HCT116 (cell line): ENCODE results near the gene WNK3. TPM values are rescaled to one million over a fixed set of nuclear protein-coding genes. Genes with fewer than 3 reads are reported as not detected.

Experiments
- ATAC-seq: fragments of 200-7000 bp; cut with Tn5 transposase; 2 replicates; pipeline ENCODE4 v1.9.1; 2020; ENCODE audit warnings: mild to moderate bottlenecking, moderate library complexity
- BruUV-seq: library from RNA; stranded (reverse); fragments of 400-500 nt; replicated peaks from 2 replicates; lab custom pipeline; 2021; lab: Mats Ljungman, UMichigan
- CTCF ChIA-PET: fragments of 300-600 bp; sonication (Branson Sonifier 250); formaldehyde crosslinking; loops from one replicate; lab custom pipeline; 2021; ENCODE audit warnings: antibody characterized with exemption; lab: Charles Lee
- POLR2A ChIA-PET: fragments of 300-600, 350-600 bp; sonication (Branson Sonifier 250); formaldehyde crosslinking; loops from one replicate; lab custom pipeline; 2021; ENCODE audit warnings: antibody characterized with exemption; lab: Charles Lee
- RAD21 ChIA-PET, 2 experiments: fragments of 300-600 bp; sonication (Branson Sonifier 250); formaldehyde crosslinking; loops; one replicate each; lab custom pipeline; 2023; ENCODE audit warnings: low total read pairs in 2 of 2; ENCODE audit not compliant: uncharacterized antibody in 2 of 2, unreplicated experiment in 2 of 2, low non-redundant PET in 1 of 2; lab: Charles Lee
- DNase-seq: peaks from one replicate; pipeline ENCODE4 v3.0.0-alpha.2; 2010; ENCODE audit warnings: low read depth, low spot score
- H2AFZ ChIP-seq: fragments of 200-600 bp; shearing (Covaris generic), sonication (generic); 2 replicates; pipeline ENCODE4 v1.6.1; 2017; ENCODE audit warnings: low read depth, mixed run types, mixed read lengths, antibody characterized with exemption, low read length; ENCODE audit not compliant: poor library complexity, severe bottlenecking
- H3K27ac ChIP-seq: 2 replicates; pipeline ENCODE4 v1.5.1; 2012; ENCODE audit warnings: low read depth, low read length
- H3K27me3 ChIP-seq: fragments of 200-600 bp; sonication (generic); 2 replicates; pipeline ENCODE4 v1.6.1; 2016; ENCODE audit warnings: mixed run types, low read length, mixed read lengths; ENCODE audit not compliant: insufficient read depth
- H3K36me3 ChIP-seq, 2 experiments: fragments of 200-500 bp in 1 of 2; fragments of 200-600 bp in 1 of 2; sonication (Bioruptor generic) in 1 of 2; sonication (generic) in 1 of 2; 2 replicates each; pipeline versions ENCODE4 v1.5.1 to v1.6.1; 2014 to 2016; ENCODE audit warnings: low read length in 2 of 2, inconsistent platforms in 1 of 2, mixed read lengths in 1 of 2, mixed run types in 1 of 2; ENCODE audit not compliant: insufficient read depth in 2 of 2, control insufficient read depth in 1 of 2
- H3K4me1 ChIP-seq, 2 experiments: fragments of 200-600 bp in 1 of 2; sonication (generic) in 1 of 2; 2 replicates each; pipeline versions ENCODE4 v1.5.1 to v1.6.1; 2012 to 2017; ENCODE audit warnings: low read length in 2 of 2, inconsistent platforms in 1 of 2, mild to moderate bottlenecking in 1 of 2, mixed read lengths in 1 of 2, mixed run types in 1 of 2, moderate library complexity in 1 of 2; ENCODE audit not compliant: insufficient read depth in 2 of 2, control insufficient read depth in 1 of 2
- H3K4me2 ChIP-seq: fragments of 200-600 bp; sonication (generic); 2 replicates; pipeline ENCODE4 v1.6.1; 2017; ENCODE audit warnings: mixed run types, low read length, mixed read lengths
- H3K4me3 ChIP-seq, 2 experiments: fragments of 200-600 bp in 1 of 2; sonication (generic) in 1 of 2; replicated peaks in 1 of 2; 2 replicates each; pipeline ENCODE4 v1.5.1; 2011 to 2016; ENCODE audit warnings: low read length in 2 of 2, control low read depth in 1 of 2, low read depth in 1 of 2, mild to moderate bottlenecking in 1 of 2, mixed read lengths in 1 of 2, mixed run types in 1 of 2
- H3K79me2 ChIP-seq: fragments of 200-600 bp; sonication (generic); 2 replicates; pipeline ENCODE4 v1.6.1; 2017; ENCODE audit warnings: mild to moderate bottlenecking, mixed run types, low read length, moderate library complexity, mixed read lengths; ENCODE audit not compliant: insufficient read depth
- H3K9ac ChIP-seq: fragments of 200-600 bp; sonication (generic); 2 replicates; pipeline ENCODE4 v1.6.1; 2016; ENCODE audit warnings: low read length, mixed read lengths
- H3K9me2 ChIP-seq: fragments of 200-600 bp; sonication (generic), shearing (Covaris generic); 2 replicates; pipeline ENCODE4 v1.6.1; 2017; ENCODE audit warnings: mixed run types, mild to moderate bottlenecking, moderate library complexity; ENCODE audit not compliant: insufficient read depth
- H3K9me3 ChIP-seq, 2 experiments: fragments of 200-500 bp in 1 of 2; fragments of 200-600 bp in 1 of 2; sonication (Bioruptor generic) in 1 of 2; sonication (generic) in 1 of 2; 2 replicates each; pipeline ENCODE4 v1.6.1; 2014 to 2017; ENCODE audit warnings: low read length in 2 of 2, mixed read lengths in 2 of 2, inconsistent platforms in 1 of 2, low read depth in 1 of 2, mild to moderate bottlenecking in 1 of 2, mixed run types in 1 of 2, moderate library complexity in 1 of 2; ENCODE audit not compliant: control insufficient read depth in 1 of 2, insufficient read depth in 1 of 2
- H4K20me1 ChIP-seq: fragments of 200-600 bp; sonication (generic), shearing (Covaris generic); 2 replicates; pipeline ENCODE4 v1.6.1; 2017; ENCODE audit warnings: mixed run types, mild to moderate bottlenecking, moderate library complexity; ENCODE audit not compliant: insufficient read depth
- EGR1 ChIP-seq: IDR thresholded peaks from 2 replicates; pipeline ENCODE4 v1.6.1; 2012; ENCODE audit warnings: low read depth
- EZH2 ChIP-seq: fragments of 200-600 bp; sonication (generic); IDR thresholded peaks from 2 replicates; pipeline ENCODE4 v1.6.1; 2017; ENCODE audit warnings: antibody characterized with exemption, mixed run types
- JUND ChIP-seq: IDR thresholded peaks from 2 replicates; pipeline ENCODE4 v1.6.1; 2012
- POLR2AphosphoS5 ChIP-seq: IDR thresholded peaks from 2 replicates; pipeline ENCODE4 v1.6.1; 2011; ENCODE audit warnings: mild to moderate bottlenecking, low read depth, low read length, moderate library complexity
- RAD21 ChIP-seq: IDR thresholded peaks from 2 replicates; pipeline ENCODE4 v1.6.1; 2012; ENCODE audit warnings: low read depth, mild to moderate bottlenecking
- SIN3A ChIP-seq: IDR thresholded peaks from 2 replicates; pipeline ENCODE4 v1.6.1; 2012; ENCODE audit warnings: low read depth
- SP1 ChIP-seq: IDR thresholded peaks from 2 replicates; pipeline ENCODE4 v1.6.1; 2012; ENCODE audit warnings: low read depth
- ZNF274 ChIP-seq: fragments of 200-500 bp; sonication (Bioruptor generic); IDR thresholded peaks from 2 replicates; pipeline ENCODE4 v1.6.1; 2014; ENCODE audit warnings: mild to moderate bottlenecking, low read depth, low read length, inconsistent platforms
- intact Hi-C: fragments of 100-400 bp; cut with micrococcal nuclease; formaldehyde crosslinking; loops from 2 replicates; pipeline ENCODE4 v1.10.0; 2022
- total RNA-seq: library from RNA; stranded (reverse); gene quantifications from one replicate; pipeline ENCODE4 v1.2.1, GENCODE V29; 2021; ENCODE audit not compliant: unreplicated experiment
- TF ChIP-seq, protein P1 (sequence below): IDR thresholded peaks from 2 replicates; pipeline ENCODE4 v1.6.1; 2012
- TF ChIP-seq, protein P2 (sequence below), 3 experiments: fragments of 200-600 bp in 1 of 3; sonication (generic) in 1 of 3; IDR thresholded peaks in 2 of 3; conservative IDR thresholded peaks in 1 of 3; 2 replicates each; pipeline ENCODE4 v1.5.1; 2012 to 2017; ENCODE audit warnings: low read depth in 2 of 3, low read length in 2 of 3, antibody characterized with exemption in 1 of 3, borderline replicate concordance in 1 of 3, control low read depth in 1 of 3, mild to moderate bottlenecking in 1 of 3, mixed read lengths in 1 of 3, mixed run types in 1 of 3, moderate library complexity in 1 of 3; ENCODE audit not compliant: insufficient read depth in 1 of 3
- TF ChIP-seq, protein P3 (sequence below): IDR thresholded peaks from 2 replicates; pipeline ENCODE4 v1.6.1; 2012; ENCODE audit warnings: low read depth

The WNK3 gene
- total RNA-seq, 1 experiment from 2014 or later = 0.05 TPM

DNA sequence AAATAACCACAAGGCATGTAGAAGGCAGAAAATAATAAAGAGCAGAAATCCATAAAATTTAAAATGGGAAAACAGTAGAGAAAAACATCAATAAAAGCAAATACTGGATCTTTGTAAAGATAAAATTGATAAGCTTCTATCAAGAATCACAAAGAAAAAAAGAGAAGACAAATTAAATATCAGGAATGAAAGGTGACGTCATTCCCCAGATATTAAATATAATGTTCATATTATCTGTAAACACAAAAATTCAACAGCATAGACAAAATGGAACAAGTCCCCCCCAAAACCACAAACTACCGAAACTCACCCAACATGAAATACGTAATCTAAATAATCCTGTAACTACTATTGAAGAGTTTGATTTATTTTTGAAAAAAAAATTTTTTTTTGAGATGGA is 144.2 kb downstream of the WNK3 start:
- Histone ChIP-seq H3K4me1 (no peaks in the 10 kb centered on the region), H3K9me2 (no peaks in the 10 kb centered on the region), H3K9me3 (no peaks in the 10 kb centered on the region), H3K27me3 (no peaks in the 10 kb centered on the region), H3K4me3 (no peak overlapping the region), H3K36me3 (no peaks in the 10 kb centered on the region), H3K79me2 (no peaks in the 10 kb centered on the region), H4K20me1 (no peaks in the 10 kb centered on the region), H2AFZ (no peak overlapping the region), H3K4me2 (no peak overlapping the region), H3K27ac (no peak overlapping the region), H3K9ac (no peak overlapping the region)
- POLR2A ChIA-PET = no interaction called here
- RAD21 ChIA-PET = no interaction called here
- ATAC-seq (no peak), DNase-seq (no peak)
- CTCF ChIA-PET = no interaction called here
- TF ChIP-seq RAD21 = no peak
- TF ChIP-seq ZNF274 = no peak
- TF ChIP-seq, protein P1, sequence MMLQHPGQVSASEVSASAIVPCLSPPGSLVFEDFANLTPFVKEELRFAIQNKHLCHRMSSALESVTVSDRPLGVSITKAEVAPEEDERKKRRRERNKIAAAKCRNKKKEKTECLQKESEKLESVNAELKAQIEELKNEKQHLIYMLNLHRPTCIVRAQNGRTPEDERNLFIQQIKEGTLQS = no peak
- intact Hi-C loops = no loop called here
- BruUV-seq = no TSS peak

DNA sequence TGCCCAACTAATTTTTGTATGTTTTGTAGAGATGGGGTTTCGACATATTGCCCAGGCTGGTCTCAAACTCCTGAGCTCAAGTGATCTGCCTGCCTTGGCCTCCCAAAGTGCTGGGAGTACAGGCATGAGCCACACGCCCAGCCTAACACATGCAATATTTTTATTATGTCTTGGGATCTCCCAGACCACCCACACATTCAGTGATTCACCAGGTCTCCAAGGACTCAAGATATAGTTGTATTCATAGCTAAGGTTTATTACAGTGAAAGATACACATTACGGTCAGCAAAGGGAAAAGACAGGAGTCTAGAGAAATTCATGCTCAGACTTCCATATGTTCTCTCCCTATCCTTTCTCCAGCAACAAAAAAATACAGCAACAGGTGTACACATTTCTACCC is 149.3 kb downstream of the WNK3 start:
- intact Hi-C loops = no loop called here
- RAD21 ChIA-PET = no interaction called here
- CTCF ChIA-PET = no interaction called here

More for the DNA sequence above, 149.3 kb downstream of the WNK3 start:
- no peak overlapping the region for H3K9ac ChIP-seq
- H2AFZ ChIP-seq = no peak overlapping the region
- H3K4me1 ChIP-seq = no peaks in the 10 kb centered on the region
- no peaks in the 10 kb centered on the region for H3K36me3 ChIP-seq
- H3K9me3 ChIP-seq = no peaks in the 10 kb centered on the region
- H3K79me2 ChIP-seq = no peaks in the 10 kb centered on the region
- TF ChIP-seq POLR2AphosphoS5 (no peak), EZH2 (no peak), SIN3A (no peak), JUND (no peak), EGR1 (no peak), SP1 (no peak)
- TF ChIP-seq, protein P1 = no peak
- TF ChIP-seq, protein P2, sequence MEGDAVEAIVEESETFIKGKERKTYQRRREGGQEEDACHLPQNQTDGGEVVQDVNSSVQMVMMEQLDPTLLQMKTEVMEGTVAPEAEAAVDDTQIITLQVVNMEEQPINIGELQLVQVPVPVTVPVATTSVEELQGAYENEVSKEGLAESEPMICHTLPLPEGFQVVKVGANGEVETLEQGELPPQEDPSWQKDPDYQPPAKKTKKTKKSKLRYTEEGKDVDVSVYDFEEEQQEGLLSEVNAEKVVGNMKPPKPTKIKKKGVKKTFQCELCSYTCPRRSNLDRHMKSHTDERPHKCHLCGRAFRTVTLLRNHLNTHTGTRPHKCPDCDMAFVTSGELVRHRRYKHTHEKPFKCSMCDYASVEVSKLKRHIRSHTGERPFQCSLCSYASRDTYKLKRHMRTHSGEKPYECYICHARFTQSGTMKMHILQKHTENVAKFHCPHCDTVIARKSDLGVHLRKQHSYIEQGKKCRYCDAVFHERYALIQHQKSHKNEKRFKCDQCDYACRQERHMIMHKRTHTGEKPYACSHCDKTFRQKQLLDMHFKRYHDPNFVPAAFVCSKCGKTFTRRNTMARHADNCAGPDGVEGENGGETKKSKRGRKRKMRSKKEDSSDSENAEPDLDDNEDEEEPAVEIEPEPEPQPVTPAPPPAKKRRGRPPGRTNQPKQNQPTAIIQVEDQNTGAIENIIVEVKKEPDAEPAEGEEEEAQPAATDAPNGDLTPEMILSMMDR (IDR thresholded peaks at IDR 0.05 in 2 of 3, conservative IDR thresholded peaks at IDR 0.05 in 1 of 3; ENCODE audit: borderline replicate concordance in 1 of 3, insufficient read depth in 1 of 3, low read depth in 2 of 3, low read length in 2 of 3) = no peak
- TF ChIP-seq, protein P3, sequence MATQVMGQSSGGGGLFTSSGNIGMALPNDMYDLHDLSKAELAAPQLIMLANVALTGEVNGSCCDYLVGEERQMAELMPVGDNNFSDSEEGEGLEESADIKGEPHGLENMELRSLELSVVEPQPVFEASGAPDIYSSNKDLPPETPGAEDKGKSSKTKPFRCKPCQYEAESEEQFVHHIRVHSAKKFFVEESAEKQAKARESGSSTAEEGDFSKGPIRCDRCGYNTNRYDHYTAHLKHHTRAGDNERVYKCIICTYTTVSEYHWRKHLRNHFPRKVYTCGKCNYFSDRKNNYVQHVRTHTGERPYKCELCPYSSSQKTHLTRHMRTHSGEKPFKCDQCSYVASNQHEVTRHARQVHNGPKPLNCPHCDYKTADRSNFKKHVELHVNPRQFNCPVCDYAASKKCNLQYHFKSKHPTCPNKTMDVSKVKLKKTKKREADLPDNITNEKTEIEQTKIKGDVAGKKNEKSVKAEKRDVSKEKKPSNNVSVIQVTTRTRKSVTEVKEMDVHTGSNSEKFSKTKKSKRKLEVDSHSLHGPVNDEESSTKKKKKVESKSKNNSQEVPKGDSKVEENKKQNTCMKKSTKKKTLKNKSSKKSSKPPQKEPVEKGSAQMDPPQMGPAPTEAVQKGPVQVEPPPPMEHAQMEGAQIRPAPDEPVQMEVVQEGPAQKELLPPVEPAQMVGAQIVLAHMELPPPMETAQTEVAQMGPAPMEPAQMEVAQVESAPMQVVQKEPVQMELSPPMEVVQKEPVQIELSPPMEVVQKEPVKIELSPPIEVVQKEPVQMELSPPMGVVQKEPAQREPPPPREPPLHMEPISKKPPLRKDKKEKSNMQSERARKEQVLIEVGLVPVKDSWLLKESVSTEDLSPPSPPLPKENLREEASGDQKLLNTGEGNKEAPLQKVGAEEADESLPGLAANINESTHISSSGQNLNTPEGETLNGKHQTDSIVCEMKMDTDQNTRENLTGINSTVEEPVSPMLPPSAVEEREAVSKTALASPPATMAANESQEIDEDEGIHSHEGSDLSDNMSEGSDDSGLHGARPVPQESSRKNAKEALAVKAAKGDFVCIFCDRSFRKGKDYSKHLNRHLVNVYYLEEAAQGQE = no peak
- no peaks in the 10 kb centered on the region for H3K9me2 ChIP-seq
- BruUV-seq = no TSS peak
- ATAC-seq (no peak), DNase-seq (no peak)
- no peaks in the 10 kb centered on the region for H3K27me3 ChIP-seq
- H4K20me1 ChIP-seq = no peaks in the 10 kb centered on the region
- H3K4me2 ChIP-seq = no peak overlapping the region
- no peak overlapping the region for H3K4me3 ChIP-seq
- H3K27ac ChIP-seq = no peak overlapping the region
- POLR2A ChIA-PET = no interaction called here
